Hepatocyte (in vitro differentiated cells): ENCODE data around the gene RPL27A.

Experiments used
- CTCF ChIP-seq: fragments of 200-600 bp; sonication (generic); IDR thresholded peaks from 2 replicates; pipeline ENCODE4 v1.5.1; 2016; ENCODE audit warnings: antibody characterized with exemption, mild to moderate bottlenecking; ENCODE audit not compliant: poor library complexity
- EZH2 ChIP-seq: fragments of 200-600 bp; sonication (generic); IDR thresholded peaks from 2 replicates; pipeline ENCODE4 v1.6.1; 2016; ENCODE audit warnings: antibody characterized with exemption, mild to moderate bottlenecking, borderline replicate concordance
- EZH2phosphoT487 ChIP-seq: fragments of 200-600 bp; sonication (generic); IDR thresholded peaks from one replicate; pipeline ENCODE4 v1.6.1; 2018; ENCODE audit warnings: antibody characterized with exemption, mild to moderate bottlenecking, low read depth, moderate library complexity; ENCODE audit not compliant: unreplicated experiment, severe bottlenecking

GRCh38 chr11:8693010-8693551 is 10.5 kb downstream of the RPL27A start:
- TF ChIP-seq CTCF (no peak), EZH2 (no peak), EZH2phosphoT487 (no peak)
